ENCODE results near the gene KIF1B.

GRCh38 chr1:10170239-10170574 is 40.2 kb upstream of the KIF1B start:
- TF ChIP-seq CTCF (IDR thresholded peaks at IDR 0.05) = no peak
- TF ChIP-seq POLR2A (IDR thresholded peaks at IDR 0.05) = no peak
